Measurements from ENCODE around the gene HNRNPH1. TPM values are rescaled to one million over a fixed set of nuclear protein-coding genes. Genes with fewer than 3 reads are reported as not detected.

The HNRNPH1 gene
- total and polyA plus RNA-seq, 2 of the 13 experiments (the other 11 are each of a cell fraction or from before 2014, with no cell fraction given), result 382 to 1,064 TPM

- TF ChIP-seq MAX (IDR thresholded peaks at IDR 0.05) (peak; percentile 85), ZNF496 (CRISPR knock-in tag; IDR thresholded peaks at IDR 0.05; ENCODE audit: insufficient replicate concordance) (no peak), CTCF (CRISPR knock-in tag; IDR thresholded peaks at IDR 0.05) (peak; percentile 2), POLR2AphosphoS5 (IDR thresholded peaks at IDR 0.05; ENCODE audit: low read depth, low read length) (peak; percentile 100), USF2 (IDR thresholded peaks at IDR 0.05; ENCODE audit: low read depth, low read length) (no peak), USF2 (CRISPR knock-in tag; IDR thresholded peaks at IDR 0.05; ENCODE audit: borderline replicate concordance) (peak; percentile 40; the same call in 1 of the 2 replicates), ZNF562 (CRISPR knock-in tag; IDR thresholded peaks at IDR 0.05; ENCODE audit: borderline replicate concordance) (no peak), CREB1 (IDR thresholded peaks at IDR 0.05) (peak; percentile 83), CREB1 (CRISPR knock-in tag; IDR thresholded peaks at IDR 0.05) (peak; percentile 72; the same call in 1 of the 2 replicates), TCF7L2 (IDR thresholded peaks at IDR 0.05; ENCODE audit: low read depth, low read length) (no peak), ELF1 (CRISPR knock-in tag; IDR thresholded peaks at IDR 0.05) (no peak), ZNF556 (CRISPR knock-in tag; IDR thresholded peaks at IDR 0.05; ENCODE audit: borderline replicate concordance) (no peak), RBM22 (optimal IDR thresholded peaks at IDR 0.05; ENCODE audit: low read length) (peak; percentile 96), MAFK (conservative IDR thresholded peaks at IDR 0.05 in 1 of 2, IDR thresholded peaks at IDR 0.05 in 1 of 2; ENCODE audit: low read length in 2 of 2) (no peak), ZNF501 (CRISPR knock-in tag; IDR thresholded peaks at IDR 0.05) (peak; percentile 19; the same call in 1 of the 2 replicates), PRDM4 (CRISPR knock-in tag; IDR thresholded peaks at IDR 0.05; ENCODE audit: borderline replicate concordance) (0 out of 2 replicates have a peak, but pooled peaks have one; percentile 39), RFX5 (IDR thresholded peaks at IDR 0.05; ENCODE audit: low read depth, low read length) (no peak), ZBTB7B (CRISPR knock-in tag; IDR thresholded peaks at IDR 0.05) (peak; percentile 64; the same call in 1 of the 2 replicates), ZNF550 (CRISPR knock-in tag; IDR thresholded peaks at IDR 0.05; ENCODE audit: borderline replicate concordance) (no peak; the same call in 1 of the 2 replicates), SP5 (CRISPR knock-in tag; IDR thresholded peaks at IDR 0.05; ENCODE audit: borderline replicate concordance, low read depth) (peak; percentile 0), ZNF3 (CRISPR knock-in tag; IDR thresholded peaks at IDR 0.05) (no peak), JDP2 (CRISPR knock-in tag; IDR thresholded peaks at IDR 0.05; ENCODE audit: borderline replicate concordance) (no peak), GATA4 (IDR thresholded peaks at IDR 0.05; ENCODE audit: borderline replicate concordance, low read depth) (peak; percentile 69; the same call in 1 of the 2 replicates)
Observed at GRCh38 chr5:179623003-179623905, at the start of gene HNRNPH1 (continued).

Measured in HepG2 (cell line).